ENCODE measurements around the gene IFNAR2.

- TF ChIP-seq EZH2 (IDR thresholded peaks at IDR 0.05) (no peak), POLR2AphosphoS5 (IDR thresholded peaks at IDR 0.05; ENCODE audit: borderline replicate concordance, low read depth, low read length) (no peak)
These were observed 6.4 kb downstream of the IFNAR2 start for GRCh38 chr21:33236013-33236686.
